GM18511 (cell line): Measurements from ENCODE around the gene RASD2.

Experiments
- ATAC-seq: cut with Tn5 transposase; IDR thresholded peaks from one replicate; pipeline ENCODE4 v1.9.1; 2021; ENCODE audit warnings: mild to moderate bottlenecking, moderate library complexity; ENCODE audit not compliant: unreplicated experiment

Gene RASD2

DNA sequence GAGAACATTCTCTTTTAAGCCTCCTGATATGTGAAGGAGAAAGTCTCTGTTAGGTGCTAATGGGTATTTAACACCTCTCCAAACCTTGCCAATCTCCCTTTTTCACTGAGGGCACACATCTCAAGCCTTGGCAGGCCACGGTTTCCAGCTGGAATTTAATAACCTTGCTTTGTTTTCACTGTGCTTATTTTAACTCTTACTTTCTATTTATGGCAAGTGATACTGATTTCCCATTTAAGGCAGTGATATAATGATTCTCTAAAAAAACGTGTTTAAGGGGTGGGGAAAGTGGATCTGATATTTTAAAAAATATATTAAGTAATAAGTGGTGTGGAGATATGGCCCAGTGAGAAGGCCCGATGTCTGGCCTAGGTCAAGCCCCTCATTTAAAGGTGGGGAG lies 1.1 kb upstream of the RASD2 start:
- no peak for ATAC-seq

- peak; percentile 63 for ATAC-seq
Measured at GRCh38 chr22:35539910-35540594, 579 bp upstream of the RASD2 start.

- no peak for ATAC-seq
Measured at GRCh38 chr22:35541254-35541748, 670 bp downstream of the RASD2 start.

GRCh38 chr22:35542157-35542938 lies 1.7 kb downstream of the RASD2 start:
- ATAC-seq = no peak

DNA sequence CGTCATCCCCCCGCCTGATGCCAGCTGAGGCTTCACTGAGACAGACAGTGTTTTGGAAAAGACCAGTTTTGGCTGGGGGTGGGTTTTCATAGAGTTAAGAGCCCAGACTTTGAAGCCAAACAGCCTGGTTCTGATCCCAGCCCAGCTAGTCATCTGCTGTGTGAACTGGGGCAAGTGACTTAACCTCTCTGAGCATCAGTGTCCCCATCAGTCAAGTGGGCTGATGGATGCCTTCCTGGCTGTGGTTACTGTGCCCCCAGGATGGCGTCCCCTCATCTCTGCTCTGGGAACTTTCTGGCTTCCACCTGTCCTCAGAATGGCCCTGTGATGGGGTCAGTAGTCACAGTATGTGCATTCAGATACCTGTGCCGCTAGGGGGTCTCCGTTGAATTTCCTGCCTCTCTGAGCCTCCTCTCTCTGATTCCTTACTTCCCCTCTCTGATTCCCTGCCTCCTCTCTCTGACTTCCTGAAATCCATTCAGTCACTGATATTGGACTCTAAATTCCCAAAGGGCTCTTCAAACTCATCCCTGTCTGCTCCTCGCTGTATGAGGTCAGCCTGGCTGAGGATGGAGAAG lies 2.4 kb downstream of the RASD2 start:
- ATAC-seq = no peak

GRCh38 chr22:35543702-35544101 lies 3.1 kb downstream of the RASD2 start:
- ATAC-seq = no peak

- no peak for ATAC-seq
Measured at GRCh38 chr22:35544189-35544588, 3.6 kb downstream of the RASD2 start.

DNA sequence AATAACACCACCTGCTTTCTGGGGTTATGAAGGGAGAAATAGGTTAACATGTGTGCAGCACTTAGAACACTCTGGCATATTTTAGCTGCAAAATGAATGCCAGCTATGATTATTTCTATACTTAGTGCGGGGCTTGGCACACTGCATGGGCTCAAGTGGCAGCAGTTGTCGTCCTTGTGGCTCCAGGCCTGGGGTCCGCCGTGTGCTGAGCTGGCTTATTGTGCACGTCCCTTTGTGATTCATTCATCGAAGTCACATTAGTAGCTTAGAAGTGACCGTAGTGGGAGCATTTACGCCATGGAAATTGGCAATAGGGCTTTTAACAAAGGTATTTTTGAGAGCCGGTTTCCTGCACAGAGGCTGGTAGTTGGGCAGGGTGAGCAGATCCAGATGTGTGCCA lies 4.2 kb downstream of the RASD2 start:
- no peak for ATAC-seq

GRCh38 chr22:35546886-35547285 lies 6.3 kb downstream of the RASD2 start:
- ATAC-seq = no peak

GRCh38 chr22:35547987-35548721 lies 7.5 kb downstream of the RASD2 start:
- no peak for ATAC-seq

DNA sequence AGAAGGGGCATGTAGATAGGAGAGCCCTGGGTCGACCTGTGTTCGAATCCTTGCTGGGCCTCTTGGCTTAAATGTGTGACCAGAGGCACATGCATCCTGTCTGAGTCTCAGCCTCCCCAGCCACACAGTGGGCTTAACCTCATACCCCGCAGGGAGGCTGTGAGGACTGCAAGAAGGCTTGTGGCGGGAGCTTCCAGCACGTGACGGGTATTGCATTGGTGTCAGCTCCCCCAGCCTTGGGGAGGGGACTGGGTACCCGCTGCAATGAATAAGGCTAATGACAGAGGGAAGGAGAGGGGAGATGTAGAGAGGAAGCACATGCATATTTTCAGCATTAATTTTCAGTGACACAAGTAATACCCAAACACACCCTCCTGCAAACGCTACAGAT lies 8.1 kb downstream of the RASD2 start:
- no peak for ATAC-seq

GRCh38 chr22:35549328-35549727 lies 8.7 kb downstream of the RASD2 start:
- no peak for ATAC-seq

DNA sequence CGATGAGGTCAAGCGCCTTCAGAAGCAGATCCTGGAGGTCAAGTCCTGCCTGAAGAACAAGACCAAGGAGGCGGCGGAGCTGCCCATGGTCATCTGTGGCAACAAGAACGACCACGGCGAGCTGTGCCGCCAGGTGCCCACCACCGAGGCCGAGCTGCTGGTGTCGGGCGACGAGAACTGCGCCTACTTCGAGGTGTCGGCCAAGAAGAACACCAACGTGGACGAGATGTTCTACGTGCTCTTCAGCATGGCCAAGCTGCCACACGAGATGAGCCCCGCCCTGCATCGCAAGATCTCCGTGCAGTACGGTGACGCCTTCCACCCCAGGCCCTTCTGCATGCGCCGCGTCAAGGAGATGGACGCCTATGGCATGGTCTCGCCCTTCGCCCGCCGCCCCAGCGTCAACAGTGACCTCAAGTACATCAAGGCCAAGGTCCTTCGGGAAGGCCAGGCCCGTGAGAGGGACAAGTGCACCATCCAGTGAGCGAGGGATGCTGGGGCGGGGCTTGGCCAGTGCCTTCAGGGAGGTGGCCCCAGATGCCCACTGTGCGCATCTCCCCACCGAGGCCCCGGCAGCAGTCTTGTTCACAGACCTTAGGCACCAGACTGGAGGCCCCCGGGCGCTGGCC lies 11.0 kb downstream of the RASD2 start:
- ATAC-seq = no peak

DNA sequence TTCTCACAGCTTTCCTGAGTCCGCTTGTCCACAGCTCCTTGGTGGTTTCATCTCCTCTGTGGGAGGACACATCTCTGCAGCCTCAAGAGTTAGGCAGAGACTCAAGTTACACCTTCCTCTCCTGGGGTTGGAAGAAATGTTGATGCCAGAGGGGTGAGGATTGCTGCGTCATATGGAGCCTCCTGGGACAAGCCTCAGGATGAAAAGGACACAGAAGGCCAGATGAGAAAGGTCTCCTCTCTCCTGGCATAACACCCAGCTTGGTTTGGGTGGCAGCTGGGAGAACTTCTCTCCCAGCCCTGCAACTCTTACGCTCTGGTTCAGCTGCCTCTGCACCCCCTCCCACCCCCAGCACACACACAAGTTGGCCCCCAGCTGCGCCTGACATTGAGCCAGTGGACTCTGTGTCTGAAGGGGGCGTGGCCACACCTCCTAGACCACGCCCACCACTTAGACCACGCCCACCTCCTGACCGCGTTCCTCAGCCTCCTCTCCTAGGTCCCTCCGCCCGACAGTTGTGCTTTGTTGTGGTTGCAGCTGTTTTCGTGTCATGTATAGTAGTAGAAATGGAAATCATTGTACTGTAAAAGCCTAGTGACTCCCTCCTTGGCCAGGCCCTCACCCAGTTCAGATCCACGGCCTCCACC lies 11.7 kb downstream of the RASD2 start:
- ATAC-seq = no peak

- no peak for ATAC-seq
Measured at GRCh38 chr22:35552846-35553245, 12.2 kb downstream of the RASD2 start.

GRCh38 chr22:35553341-35553740 lies 12.7 kb downstream of the RASD2 start:
- no peak for ATAC-seq

DNA sequence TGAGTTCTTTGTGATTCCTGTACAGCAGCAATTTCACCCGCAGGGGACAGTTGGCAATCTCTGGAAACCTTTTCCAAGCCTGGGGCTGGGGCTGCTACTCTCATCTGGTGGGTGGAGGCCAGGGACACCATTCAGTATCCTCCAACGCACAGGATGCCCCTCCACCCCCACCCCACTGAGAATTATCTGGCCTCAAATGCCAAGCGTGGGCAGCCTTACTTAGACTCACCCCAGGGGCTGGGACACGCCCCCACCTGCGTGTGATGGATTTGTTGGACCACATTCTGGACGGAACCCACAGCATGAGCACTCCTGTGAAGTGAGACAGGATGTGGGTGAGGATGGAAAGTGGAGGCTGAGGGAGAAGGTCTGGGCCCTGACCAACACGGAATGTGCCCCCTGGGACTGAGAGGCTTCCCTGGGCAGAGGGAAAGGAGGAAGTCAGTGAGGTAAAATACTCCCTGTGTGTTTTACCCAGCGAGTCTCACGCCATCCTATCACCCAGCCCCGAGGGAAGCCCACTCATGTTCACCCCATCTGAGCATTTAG lies 13.7 kb downstream of the RASD2 start:
- ATAC-seq = no peak

GRCh38 chr22:35555483-35555890 lies 14.9 kb downstream of the RASD2 start:
- no peak for ATAC-seq

DNA sequence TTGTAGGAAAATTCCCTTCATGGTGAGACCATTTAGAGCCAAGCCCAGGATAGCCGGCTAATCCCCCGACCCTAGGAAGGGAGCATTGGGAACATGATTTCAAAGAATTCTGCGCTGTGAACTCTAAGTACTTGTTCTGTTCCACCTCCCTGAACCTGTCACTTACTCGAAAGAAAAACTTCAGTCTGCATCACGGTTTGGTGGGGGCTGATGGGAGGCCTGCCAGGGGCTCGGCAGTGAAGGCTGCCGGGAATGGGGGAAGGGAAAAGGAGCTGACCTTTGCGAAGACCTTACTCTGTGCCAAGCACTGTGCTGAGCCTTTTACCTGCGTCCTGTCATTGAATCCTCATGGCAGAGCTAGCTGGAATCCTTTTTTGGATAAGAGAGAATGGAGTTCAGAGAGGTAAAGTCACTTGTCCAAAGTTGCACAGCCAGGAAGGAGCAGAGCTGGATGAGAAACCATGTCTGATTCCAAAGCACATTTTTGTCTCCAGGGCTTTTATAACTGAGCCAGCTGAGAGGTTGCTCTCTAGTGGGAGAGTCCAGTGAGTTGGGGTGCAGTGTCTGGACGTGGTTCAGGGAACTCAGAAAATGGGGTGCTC lies 15.4 kb downstream of the RASD2 start:
- ATAC-seq = no peak

- ATAC-seq = no peak
Measured at GRCh38 chr22:35556666-35557065, 16.0 kb downstream of the RASD2 start.
